ENCODE results near the gene KCNT2.

DNA sequence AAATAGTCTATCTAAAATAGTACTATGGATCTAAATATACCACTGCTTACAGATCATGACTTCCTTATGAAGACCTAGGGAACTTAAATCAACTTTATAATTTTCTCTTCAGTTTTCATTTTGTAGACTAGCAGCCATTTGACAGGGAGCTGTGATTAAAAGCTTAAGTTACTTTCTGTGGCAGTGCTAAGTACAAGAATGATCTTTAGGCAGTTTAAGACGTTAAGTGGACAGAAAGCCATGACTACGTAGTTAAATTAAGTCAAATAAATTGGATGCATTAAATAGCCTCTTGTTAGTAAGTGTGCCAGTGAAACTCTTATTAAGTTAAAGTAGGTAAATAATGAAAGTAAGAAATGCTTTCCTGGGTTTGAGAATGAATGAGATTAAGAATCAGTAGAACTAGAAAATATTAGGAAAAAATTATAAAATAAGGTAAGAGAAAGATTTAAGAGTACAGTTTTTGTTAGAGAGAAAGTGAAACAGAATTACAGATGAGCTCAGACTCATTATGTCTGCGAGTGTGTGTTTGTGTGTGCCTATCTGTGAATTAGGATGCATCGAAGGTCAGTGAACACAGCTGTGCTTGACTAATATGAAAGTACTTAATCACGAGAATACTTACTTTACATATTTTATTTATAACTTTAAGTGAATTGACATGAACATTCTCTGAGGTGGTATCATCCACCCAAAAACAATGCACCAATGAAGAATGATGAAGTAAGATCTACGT lies 336.9 kb downstream of the KCNT2 start:
- TF ChIP-seq POLR2A (IDR thresholded peaks at IDR 0.05) (no peak), EP300 (IDR thresholded peaks at IDR 0.05) (no peak)
- TF ChIP-seq, protein P1, sequence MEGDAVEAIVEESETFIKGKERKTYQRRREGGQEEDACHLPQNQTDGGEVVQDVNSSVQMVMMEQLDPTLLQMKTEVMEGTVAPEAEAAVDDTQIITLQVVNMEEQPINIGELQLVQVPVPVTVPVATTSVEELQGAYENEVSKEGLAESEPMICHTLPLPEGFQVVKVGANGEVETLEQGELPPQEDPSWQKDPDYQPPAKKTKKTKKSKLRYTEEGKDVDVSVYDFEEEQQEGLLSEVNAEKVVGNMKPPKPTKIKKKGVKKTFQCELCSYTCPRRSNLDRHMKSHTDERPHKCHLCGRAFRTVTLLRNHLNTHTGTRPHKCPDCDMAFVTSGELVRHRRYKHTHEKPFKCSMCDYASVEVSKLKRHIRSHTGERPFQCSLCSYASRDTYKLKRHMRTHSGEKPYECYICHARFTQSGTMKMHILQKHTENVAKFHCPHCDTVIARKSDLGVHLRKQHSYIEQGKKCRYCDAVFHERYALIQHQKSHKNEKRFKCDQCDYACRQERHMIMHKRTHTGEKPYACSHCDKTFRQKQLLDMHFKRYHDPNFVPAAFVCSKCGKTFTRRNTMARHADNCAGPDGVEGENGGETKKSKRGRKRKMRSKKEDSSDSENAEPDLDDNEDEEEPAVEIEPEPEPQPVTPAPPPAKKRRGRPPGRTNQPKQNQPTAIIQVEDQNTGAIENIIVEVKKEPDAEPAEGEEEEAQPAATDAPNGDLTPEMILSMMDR (IDR thresholded peaks at IDR 0.05) = no peak
